GM12875 (cell line): ENCODE measurements around the gene ZNF324.

Experiments
- H3K4me3 ChIP-seq: one replicate; pipeline ENCODE4 v1.5.1; 2011; ENCODE audit warnings: low read depth, low read length, control low read depth
- TF ChIP-seq, protein P1 (sequence below): IDR thresholded peaks from 2 replicates; pipeline ENCODE4 v1.5.1; 2011; ENCODE audit warnings: low read depth, mild to moderate bottlenecking, control low read depth, inconsistent platforms, low read length, moderate library complexity, borderline replicate concordance; ENCODE audit not compliant: insufficient read depth

ZNF324 gene

DNA sequence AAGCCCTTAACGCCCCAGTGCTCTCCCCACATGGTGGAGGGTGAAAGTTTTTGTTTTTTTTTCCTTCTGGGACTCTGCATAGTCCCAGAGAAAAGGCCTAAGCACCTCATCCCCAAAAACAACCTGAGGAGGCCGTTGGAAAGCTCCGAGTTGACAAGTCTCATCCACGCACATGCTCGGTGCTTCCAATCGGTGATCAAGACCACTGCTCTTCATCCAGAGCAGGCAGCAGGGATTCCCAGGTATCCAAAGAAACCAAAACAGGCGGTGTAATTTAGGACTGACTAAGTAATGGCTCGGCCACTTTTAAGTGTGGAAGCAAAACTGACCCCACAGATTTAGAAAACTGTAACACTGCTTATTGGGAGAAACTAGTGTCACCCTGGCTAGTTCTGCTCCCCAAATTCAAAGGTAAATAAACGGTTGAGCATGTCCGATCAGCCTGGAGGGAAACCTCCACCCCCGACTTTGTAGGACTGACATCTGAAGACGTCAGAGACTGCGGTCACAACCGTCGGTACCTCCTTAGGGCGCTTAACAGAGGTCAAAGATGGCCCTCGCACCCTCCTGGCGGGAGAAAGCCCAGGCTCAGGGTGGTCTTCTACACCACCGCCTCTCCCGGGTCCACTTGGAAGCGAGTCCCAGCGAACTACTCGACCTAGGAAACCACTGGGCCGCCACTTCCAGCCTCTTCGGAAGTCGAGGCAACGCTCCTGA, 8.3 kb downstream of the ZNF324 start:
- peak overlapping the region; percentile 63 for H3K4me3 ChIP-seq
- TF ChIP-seq, protein P1, sequence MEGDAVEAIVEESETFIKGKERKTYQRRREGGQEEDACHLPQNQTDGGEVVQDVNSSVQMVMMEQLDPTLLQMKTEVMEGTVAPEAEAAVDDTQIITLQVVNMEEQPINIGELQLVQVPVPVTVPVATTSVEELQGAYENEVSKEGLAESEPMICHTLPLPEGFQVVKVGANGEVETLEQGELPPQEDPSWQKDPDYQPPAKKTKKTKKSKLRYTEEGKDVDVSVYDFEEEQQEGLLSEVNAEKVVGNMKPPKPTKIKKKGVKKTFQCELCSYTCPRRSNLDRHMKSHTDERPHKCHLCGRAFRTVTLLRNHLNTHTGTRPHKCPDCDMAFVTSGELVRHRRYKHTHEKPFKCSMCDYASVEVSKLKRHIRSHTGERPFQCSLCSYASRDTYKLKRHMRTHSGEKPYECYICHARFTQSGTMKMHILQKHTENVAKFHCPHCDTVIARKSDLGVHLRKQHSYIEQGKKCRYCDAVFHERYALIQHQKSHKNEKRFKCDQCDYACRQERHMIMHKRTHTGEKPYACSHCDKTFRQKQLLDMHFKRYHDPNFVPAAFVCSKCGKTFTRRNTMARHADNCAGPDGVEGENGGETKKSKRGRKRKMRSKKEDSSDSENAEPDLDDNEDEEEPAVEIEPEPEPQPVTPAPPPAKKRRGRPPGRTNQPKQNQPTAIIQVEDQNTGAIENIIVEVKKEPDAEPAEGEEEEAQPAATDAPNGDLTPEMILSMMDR = no peak

DNA sequence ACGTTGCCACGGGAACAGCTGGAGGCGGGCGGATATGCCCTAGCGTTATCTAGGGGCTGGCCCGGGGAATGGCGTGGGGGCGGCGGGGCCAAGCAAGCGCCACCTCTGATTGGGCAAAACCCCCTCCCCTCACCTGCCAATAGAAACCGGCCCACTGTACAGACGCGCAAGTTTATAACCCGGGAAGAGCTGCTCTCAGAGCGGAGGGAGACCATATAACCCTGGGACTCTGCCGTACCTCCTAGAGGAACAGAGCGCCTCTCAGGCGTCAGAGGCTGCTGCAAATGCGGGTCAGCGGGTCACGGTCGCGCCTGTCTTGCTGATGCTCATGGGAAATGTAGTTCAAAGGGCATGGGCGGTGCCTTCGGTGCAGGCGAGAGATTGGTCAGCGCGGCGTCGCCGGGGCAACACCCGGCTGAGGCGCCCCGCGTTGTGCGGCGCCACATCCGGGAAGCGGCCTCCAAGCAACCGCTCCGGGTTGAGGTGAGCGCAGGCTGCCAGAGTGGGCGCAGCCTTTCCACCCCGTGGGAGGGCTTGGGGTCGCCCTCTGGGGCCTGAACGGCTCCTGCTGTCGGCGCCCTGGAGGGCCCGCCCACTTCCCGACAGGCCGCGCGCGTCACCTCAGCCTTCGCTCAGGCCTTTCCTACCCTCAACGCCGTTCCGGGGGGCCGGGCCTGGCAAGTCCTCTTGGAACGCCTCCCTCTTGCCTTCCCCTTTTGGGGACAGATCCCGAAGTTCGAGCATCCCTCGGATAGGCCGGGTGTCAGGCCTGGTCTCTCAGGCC, 9.0 kb downstream of the ZNF324 start, which contains the start of gene ZNF446:
Gene ZNF446 (plus strand): TSS at position 639 of the 784 bp plus-strand sequence. CDS start 867 bp downstream, outside the sequence.
- H3K4me3 ChIP-seq = peak within 1 kb of the TSS; percentile 63
- TF ChIP-seq, protein P1 = 0 out of 2 replicates have a peak, but pooled peaks have one; percentile 0

DNA sequence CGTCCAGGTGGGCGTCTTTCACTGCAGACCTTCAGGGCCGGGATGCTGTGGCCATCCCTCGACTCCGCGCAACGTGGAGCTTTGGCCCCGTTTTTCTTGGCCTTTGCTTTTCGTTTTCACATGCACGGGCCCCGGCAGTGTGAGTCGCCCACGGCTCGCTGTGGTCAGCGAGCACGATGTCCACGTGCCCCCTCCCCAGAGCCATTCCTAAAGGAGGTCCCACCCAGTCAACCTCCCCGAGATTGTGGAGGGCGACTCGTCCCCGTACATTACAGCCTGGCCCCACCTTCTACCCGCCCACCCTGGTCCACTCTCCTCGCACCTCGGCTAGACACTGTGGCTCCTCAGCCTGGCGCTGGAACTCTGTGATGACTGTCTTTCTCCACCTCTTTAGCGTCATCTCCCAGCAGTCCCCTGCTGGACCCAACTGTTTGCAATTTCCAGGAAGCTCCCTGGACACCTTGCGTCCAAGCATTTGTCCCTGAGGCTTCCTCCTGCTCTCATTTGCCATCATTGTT, 9.7 kb downstream of the ZNF324 start:
- peak overlapping the region; percentile 63 for H3K4me3 ChIP-seq
- TF ChIP-seq, protein P1 = no peak

DNA sequence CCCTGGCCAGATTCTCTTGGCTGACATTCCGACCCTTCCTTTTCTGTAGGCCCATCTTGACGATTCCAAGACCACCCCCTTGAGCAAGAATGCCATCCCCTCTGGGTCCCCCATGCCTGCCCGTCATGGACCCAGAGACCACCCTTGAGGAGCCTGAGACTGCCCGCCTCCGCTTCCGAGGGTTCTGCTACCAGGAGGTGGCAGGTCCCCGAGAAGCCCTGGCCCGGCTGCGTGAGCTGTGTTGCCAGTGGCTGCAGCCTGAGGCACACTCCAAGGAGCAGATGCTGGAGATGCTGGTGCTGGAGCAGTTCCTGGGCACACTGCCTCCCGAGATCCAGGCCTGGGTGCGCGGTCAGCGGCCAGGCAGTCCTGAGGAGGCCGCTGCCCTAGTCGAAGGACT, 10.2 kb downstream of the ZNF324 start:
- TF ChIP-seq, protein P1 = no peak
- no peak overlapping the region for H3K4me3 ChIP-seq

DNA sequence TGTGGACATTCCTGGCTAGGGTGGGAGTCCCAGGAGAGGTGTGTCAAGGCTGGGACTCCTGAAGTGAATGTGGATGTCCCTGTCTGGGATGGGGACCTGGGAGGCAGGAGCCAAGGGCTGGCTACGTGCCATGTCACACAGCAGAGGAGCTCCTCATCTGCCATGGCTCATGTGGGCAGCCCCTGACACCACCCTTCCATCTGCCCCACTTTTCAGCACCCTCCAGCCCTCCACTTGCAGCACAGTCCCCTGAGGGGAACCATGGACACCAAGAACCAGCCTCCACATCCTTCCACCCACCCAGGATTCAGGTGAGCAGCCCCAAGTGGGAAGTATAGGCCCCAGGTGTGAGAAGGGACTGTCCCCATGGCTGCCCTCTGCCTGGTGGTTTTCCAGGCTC, 11.0 kb downstream of the ZNF324 start:
- TF ChIP-seq, protein P1 = no peak
- H3K4me3 ChIP-seq = no peak overlapping the region

DNA sequence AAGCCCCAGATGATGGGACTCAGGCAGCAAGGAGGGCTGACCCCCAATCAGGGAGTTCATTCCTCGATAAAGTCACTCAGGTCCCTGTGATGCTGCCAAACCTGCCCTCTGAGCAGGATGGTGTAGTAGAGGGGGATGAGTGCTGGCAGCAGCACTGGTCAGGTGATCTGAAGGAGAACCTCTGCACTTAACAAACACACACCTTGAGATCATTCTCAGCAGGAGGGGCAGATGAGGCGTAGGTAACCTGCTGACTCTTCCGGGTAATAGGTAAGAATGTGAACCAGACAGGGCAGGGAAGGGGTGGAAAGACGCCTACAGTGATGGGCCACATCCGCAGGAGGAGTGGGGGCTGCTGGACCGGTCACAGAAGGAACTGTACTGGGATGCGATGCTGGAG, 12.4 kb downstream of the ZNF324 start:
- TF ChIP-seq, protein P1 = no peak
- no peak overlapping the region for H3K4me3 ChIP-seq
